ENCODE results near the gene AFP. TPM values are rescaled to one million over a fixed set of nuclear protein-coding genes. Genes with fewer than 3 reads are reported as not detected.
A peak's percentile ranks its signal among the peaks of the same experiment; 100 is the strongest.

The AFP gene
- total and polyA plus RNA-seq, 8 donors: 0.40 to 1.5 TPM; not detected in 6

DNA sequence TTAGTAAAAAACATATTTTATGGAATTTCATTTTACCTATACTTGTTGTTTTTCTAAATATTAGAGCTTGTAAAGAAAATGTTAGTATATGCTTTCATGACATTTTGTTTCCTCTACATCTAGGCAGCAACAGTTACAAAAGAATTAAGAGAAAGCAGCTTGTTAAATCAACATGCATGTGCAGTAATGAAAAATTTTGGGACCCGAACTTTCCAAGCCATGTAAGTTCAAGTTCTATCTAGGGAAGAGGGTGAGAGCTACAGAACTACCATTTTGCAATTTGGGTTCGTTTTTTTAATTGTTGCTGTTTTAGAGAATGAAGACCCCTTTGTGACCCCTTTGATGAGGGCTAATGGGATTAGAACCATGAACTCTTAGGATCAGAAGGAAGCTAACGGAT lies 7.2 kb downstream of the AFP start:
- Histone ChIP-seq H3K4me1 (peaks cover 0 to 4% (median 4%) of the 10 kb centered on the region in 3 donors), H3K27me3 (no peaks in the 10 kb centered on the region), H3K9me3 (no peaks in the 10 kb centered on the region), H3K36me3 (no peaks in the 10 kb centered on the region), H3K27ac (no peak overlapping the region), H3K4me3 (no peak overlapping the region)
- FAIRE-seq: no peak
- no peak for ATAC-seq
- DNase-seq: no peak
- TF ChIP-seq, protein P1, sequence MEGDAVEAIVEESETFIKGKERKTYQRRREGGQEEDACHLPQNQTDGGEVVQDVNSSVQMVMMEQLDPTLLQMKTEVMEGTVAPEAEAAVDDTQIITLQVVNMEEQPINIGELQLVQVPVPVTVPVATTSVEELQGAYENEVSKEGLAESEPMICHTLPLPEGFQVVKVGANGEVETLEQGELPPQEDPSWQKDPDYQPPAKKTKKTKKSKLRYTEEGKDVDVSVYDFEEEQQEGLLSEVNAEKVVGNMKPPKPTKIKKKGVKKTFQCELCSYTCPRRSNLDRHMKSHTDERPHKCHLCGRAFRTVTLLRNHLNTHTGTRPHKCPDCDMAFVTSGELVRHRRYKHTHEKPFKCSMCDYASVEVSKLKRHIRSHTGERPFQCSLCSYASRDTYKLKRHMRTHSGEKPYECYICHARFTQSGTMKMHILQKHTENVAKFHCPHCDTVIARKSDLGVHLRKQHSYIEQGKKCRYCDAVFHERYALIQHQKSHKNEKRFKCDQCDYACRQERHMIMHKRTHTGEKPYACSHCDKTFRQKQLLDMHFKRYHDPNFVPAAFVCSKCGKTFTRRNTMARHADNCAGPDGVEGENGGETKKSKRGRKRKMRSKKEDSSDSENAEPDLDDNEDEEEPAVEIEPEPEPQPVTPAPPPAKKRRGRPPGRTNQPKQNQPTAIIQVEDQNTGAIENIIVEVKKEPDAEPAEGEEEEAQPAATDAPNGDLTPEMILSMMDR (IDR thresholded peaks at IDR 0.05): no peak
- WGBS, 2 donors: 77 to 81% methylated on average over 3 of the region's 3 CpGs
- intact Hi-C loops (cut with DNase I): loop anchor here in 1 of 3 donors (10.0 kb wide), 1 partner anchor 88 kb away; no protein-coding TSS in a partner anchor

GRCh38 chr4:73445383-73446335 lies 9.6 kb downstream of the AFP start:
- H3K4me1 ChIP-seq: peaks cover 0 to 4% (median 4%) of the 10 kb centered on the region in 3 donors
- DNase-seq (no peak), FAIRE-seq (no peak), ATAC-seq (peak in 2 of 4 donors; percentile 11 to 37)
- H3K27ac ChIP-seq: no peak overlapping the region
- WGBS, 2 donors: 74 to 84% methylated on average over 7 of the region's 7 CpGs
- no peak overlapping the region for H3K4me3 ChIP-seq
- TF ChIP-seq, protein P1 (IDR thresholded peaks at IDR 0.05): no peak
- H3K27me3 ChIP-seq: no peaks in the 10 kb centered on the region
- no peaks in the 10 kb centered on the region for H3K9me3 ChIP-seq
- intact Hi-C loops (cut with DNase I): loop anchor here in 1 of 3 donors (10.0 kb wide), 1 partner anchor 91 kb away; no protein-coding TSS in a partner anchor
- no peaks in the 10 kb centered on the region for H3K36me3 ChIP-seq

DNA sequence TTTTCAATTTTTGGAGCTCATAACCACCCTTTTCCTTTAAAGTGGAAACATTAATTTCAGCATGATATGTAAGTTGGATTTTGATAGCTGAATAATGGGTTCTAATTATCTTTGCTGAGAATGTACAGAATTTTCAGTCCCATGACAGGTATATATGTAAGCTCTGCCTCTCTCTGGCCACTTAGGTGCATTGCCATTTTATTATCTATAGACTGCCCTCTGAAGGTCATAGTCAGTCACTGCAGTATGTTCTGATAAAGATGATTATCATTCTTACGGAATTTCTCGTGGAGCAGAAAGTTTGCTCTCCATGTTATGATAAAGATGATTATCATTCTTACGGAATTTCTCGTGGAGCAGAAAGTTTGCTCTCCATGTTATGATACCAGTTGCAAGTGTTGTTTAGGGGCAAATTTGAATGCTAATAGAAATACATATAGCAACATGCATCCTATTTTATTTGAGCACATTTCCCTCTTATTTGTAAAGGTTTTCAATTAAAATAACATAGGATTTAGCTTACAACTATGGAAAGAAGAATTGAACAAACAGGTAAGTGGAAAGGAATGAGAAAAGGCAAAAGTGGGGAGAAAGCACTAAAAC lies 10.4 kb downstream of the AFP start:
- peak; percentile 77 to 97 (median 96) for ATAC-seq
- WGBS, 2 donors: 11 to 13% methylated on average over 4 of the region's 4 CpGs
- TF ChIP-seq, protein P1 (IDR thresholded peaks at IDR 0.05): peak; percentile 6 to 87 (median 74)
- Histone ChIP-seq H3K4me3 (no peak overlapping the region), H3K27me3 (no peaks in the 10 kb centered on the region), H3K9me3 (no peaks in the 10 kb centered on the region), H3K27ac (no peak overlapping the region), H3K4me1 (peaks cover 6 to 10% (median 7%) of the 10 kb centered on the region in 3 donors), H3K36me3 (no peaks in the 10 kb centered on the region)
- DNase-seq: peak in 3 of 6 donors; percentile 10 to 26 (median 23)
- intact Hi-C loops (cut with DNase I): loop anchor here in 1 of 3 donors (10.0 kb wide), 1 partner anchor 92 kb away; no protein-coding TSS in a partner anchor
- peak; percentile 5 for FAIRE-seq

DNA sequence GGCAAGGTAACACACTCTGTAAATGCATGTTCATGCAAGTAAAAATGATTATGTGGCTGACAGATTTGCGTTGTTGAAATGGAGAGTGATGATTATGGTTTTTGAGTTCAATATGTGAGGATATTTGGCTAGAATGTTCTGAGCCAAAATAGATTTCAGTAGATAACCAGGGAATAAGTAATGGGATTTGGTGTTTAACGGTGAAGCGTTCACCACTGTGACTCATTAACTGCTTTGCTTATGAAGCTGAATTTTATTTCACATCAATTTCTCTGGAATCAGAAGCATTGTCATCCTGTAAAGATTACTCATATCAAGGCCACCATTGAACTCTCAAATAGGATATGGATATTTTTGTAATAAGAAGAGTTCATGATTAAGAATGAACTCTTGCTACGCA lies 11.7 kb downstream of the AFP start:
- no peaks in the 10 kb centered on the region for H3K9me3 ChIP-seq
- no peak overlapping the region for H3K4me3 ChIP-seq
- H3K27ac ChIP-seq: no peak overlapping the region
- no peaks in the 10 kb centered on the region for H3K27me3 ChIP-seq
- peaks cover 5 to 9% (median 6%) of the 10 kb centered on the region in 3 donors for H3K4me1 ChIP-seq
- 68 to 72% methylated on average over 4 of the region's 4 CpGs for WGBS, 2 donors
- DNase-seq: no peak
- TF ChIP-seq, protein P1 (IDR thresholded peaks at IDR 0.05): no peak
- ATAC-seq: no peak
- no peaks in the 10 kb centered on the region for H3K36me3 ChIP-seq
- no peak for FAIRE-seq
- intact Hi-C loops (cut with DNase I): loop anchor here in 1 of 3 donors (10.0 kb wide), 1 partner anchor 93 kb away; no protein-coding TSS in a partner anchor

All from pancreas (tissue), 10 donors.